GM12891 (cell line): ENCODE measurements around the gene HTR3B.
"Not testable (repeated sequence)": the region's sequence is repeated elsewhere in the genome, so short reads cannot be mapped to it uniquely, and the experiment has no call there.

Experiments
- DNase-seq: peaks from one replicate; pipeline ENCODE4 v3.0.0; 2011; ENCODE audit warnings: low spot score; ENCODE audit not compliant: insufficient read length
- FAIRE-seq: peaks from 2 replicates; lab custom pipeline; 2011; peaks lifted over from hg19 to GRCh38; lab: Jason Lieb, UNC
- PAX5 ChIP-seq: IDR thresholded peaks from 2 replicates; pipeline ENCODE4 v1.6.1; 2011; ENCODE audit warnings: low read length, moderate library complexity, mild to moderate bottlenecking; ENCODE audit not compliant: insufficient read depth, severe bottlenecking
- POLR2A ChIP-seq: IDR thresholded peaks from 2 replicates; pipeline ENCODE4 v1.6.1; 2011; ENCODE audit warnings: low read depth, low read length, control low read depth
- POLR2AphosphoS5 ChIP-seq: IDR thresholded peaks from 2 replicates; pipeline ENCODE4 v1.6.1; 2011; ENCODE audit warnings: low read depth, low read length, control low read depth
- POU2F2 ChIP-seq: IDR thresholded peaks from 2 replicates; pipeline ENCODE4 v1.6.1; 2011; ENCODE audit warnings: low read depth, mild to moderate bottlenecking, control low read depth, low read length, moderate library complexity
- SPI1 ChIP-seq: IDR thresholded peaks from 2 replicates; pipeline ENCODE4 v1.6.1; 2011; ENCODE audit warnings: low read depth, low read length, control low read depth
- TAF1 ChIP-seq: IDR thresholded peaks from 2 replicates; pipeline ENCODE4 v1.6.1; 2011; ENCODE audit warnings: low read depth, low read length, control low read depth

The HTR3B gene

GRCh38 chr11:113907152-113907551 is 2.6 kb downstream of the HTR3B start:
- no peak for TF ChIP-seq POLR2A
- TF ChIP-seq PAX5 = no peak
- TF ChIP-seq SPI1 = no peak
- no peak for TF ChIP-seq POU2F2
- TF ChIP-seq TAF1 = no peak
- TF ChIP-seq POLR2AphosphoS5 = no peak
- no peak for DNase-seq
- no peak for FAIRE-seq

DNA sequence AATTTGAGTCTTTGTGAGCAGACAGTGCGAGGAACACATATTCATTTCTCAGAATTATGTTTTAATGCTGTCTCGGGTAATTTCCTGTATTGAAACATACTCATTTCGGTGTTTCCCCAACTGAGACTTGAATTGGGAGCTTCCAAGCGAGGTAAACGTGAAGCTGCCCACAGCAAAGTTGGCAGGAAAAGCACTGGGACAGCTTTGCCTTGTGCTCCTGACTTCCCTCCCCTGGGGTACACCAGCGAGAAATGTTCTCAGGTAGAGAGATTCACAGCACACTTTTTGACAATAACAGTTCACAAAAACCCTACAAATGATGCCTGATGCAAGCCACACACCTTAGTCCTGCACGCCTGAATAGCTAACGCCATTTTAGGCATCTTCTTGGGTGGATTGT is 3.1 kb downstream of the HTR3B start:
- DNase-seq (no peak), FAIRE-seq (no peak)
- TF ChIP-seq POU2F2 = no peak
- TF ChIP-seq PAX5 = no peak
- TF ChIP-seq TAF1 = no peak
- TF ChIP-seq POLR2AphosphoS5 = no peak
- TF ChIP-seq POLR2A = no peak

- no peak for TF ChIP-seq TAF1
- TF ChIP-seq SPI1 = no peak
- TF ChIP-seq POLR2A = no peak
- TF ChIP-seq POLR2AphosphoS5 = no peak
- no peak for TF ChIP-seq PAX5
- no peak for TF ChIP-seq POU2F2
- no peak for DNase-seq
- FAIRE-seq = no peak
Measured at GRCh38 chr11:113908098-113908497, 3.5 kb downstream of the HTR3B start.

DNA sequence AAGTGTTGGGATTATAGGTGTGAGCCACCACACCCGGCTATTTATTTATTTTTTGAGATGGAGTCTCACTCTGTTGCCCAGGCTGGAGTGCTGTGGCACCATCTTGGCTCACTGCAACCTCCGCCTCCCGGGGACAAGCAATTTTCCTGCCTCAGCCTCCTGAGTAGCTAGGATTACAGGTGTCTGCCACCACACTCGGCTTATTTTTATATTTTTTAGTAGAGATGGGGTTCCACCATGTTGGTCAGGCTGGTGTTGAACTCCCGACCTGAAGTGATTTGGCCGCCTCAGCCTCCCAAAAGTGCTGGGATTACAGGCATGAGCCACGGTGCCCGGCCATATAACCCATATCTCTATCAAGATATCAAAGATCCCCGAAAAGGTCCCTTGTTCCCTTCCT is 6.9 kb downstream of the HTR3B start:
- FAIRE-seq, DNase-seq: not testable (repeated sequence)

DNA sequence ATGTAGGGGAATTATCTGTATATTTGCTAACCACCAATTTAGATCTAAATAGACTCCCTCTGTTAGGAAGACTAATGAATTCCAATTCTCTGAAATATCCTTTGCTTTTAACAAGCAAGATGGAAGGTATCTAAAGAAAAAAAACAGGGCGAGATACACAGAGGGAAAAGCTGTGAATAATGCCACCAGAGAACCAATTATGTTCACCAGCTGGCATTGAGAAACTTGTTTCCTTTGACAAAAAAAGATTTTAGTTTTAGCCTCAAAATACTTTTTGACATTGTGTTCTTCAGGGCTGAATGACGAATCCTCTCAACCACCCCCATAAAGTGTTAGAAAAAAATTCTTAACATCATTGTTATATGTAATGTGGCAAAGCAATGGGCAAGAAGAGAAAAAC is 19.0 kb downstream of the HTR3B start:
- FAIRE-seq = no peak
- TF ChIP-seq POLR2A (no peak), POU2F2 (no peak), SPI1 (no peak), POLR2AphosphoS5 (no peak), TAF1 (no peak), PAX5 (no peak)

GRCh38 chr11:113926273-113927197 is 21.9 kb downstream of the HTR3B start:
- DNase-seq (no peak), FAIRE-seq (no peak)
- TF ChIP-seq TAF1 (no peak), POLR2A (no peak), POU2F2 (no peak), SPI1 (no peak), POLR2AphosphoS5 (no peak), PAX5 (no peak)

More for the DNA sequence above, 19.0 kb downstream of the HTR3B start:
- no peak for DNase-seq

GRCh38 chr11:113928311-113928710 is 23.7 kb downstream of the HTR3B start:
- TF ChIP-seq POU2F2 (no peak), TAF1 (no peak), POLR2A (no peak), SPI1 (no peak), PAX5 (no peak), POLR2AphosphoS5 (no peak)
- DNase-seq (no peak), FAIRE-seq (no peak)

- TF ChIP-seq PAX5 (no peak), POLR2AphosphoS5 (no peak), SPI1 (no peak), POU2F2 (no peak), POLR2A (no peak), TAF1 (no peak)
- FAIRE-seq (no peak), DNase-seq (no peak)
Measured at GRCh38 chr11:113932788-113933187, 28.2 kb downstream of the HTR3B start.

DNA sequence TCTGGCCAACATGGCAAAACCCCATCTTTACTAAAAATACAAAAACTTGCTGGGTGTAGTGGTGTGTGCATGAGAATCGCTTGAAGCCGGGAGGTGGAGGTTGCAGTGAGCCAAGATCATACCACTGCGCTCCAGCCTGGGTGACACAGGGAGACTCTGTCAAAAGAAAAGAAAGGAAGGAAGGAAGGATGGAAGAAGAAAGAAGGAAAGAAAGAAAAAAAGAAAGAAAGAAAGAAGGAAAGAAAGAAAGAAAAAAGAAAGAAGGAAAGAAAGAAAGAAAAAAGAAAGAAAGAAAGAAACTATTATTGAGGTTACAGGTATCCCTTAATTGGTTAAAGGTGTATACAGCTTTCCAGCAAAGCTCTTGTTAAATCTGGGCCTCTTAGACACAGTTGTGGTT is 29.6 kb downstream of the HTR3B start:
- FAIRE-seq, DNase-seq: not testable (repeated sequence)

DNA sequence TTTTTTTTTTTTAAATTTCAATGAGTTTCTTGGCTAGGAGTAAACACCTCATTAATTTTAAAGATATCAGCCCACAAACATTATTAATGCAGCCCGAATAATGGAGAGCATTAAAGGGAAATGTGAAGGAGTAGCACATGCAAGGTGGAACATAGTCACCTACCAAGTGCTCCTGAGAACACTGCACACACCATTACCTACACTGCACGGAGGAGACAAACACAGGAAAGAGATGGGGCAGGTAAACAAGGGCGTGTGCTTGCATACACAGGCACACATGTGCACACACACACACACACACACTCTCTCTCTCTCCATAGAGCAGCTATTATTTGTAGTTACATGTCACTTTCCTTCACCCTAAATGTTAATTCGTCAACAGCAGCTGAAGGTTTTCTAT is 30.2 kb downstream of the HTR3B start:
- FAIRE-seq (no peak), DNase-seq (no peak)
- TF ChIP-seq POLR2AphosphoS5 (no peak), SPI1 (no peak), PAX5 (no peak), POLR2A (no peak), POU2F2 (no peak), TAF1 (no peak)

DNA sequence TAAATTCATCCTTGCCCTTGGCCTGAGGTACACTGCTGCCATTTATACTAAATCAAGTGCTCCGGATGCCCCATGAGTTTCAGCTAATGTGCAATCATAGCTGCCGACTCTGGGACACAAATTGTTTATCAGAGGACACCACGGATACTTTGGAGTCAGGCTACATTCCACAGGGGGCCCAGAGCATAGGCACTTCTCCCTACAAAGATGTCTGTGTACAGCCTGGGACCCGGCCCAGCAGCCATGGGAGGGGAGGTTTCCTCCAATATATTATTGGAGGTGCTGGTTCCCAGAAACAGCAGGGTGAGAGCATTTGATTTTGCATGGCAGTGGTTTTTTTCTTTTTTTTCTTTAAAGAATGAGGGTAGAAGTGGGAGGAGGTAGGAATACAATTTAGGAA is 31.3 kb downstream of the HTR3B start:
- FAIRE-seq (no peak), DNase-seq (no peak)
- TF ChIP-seq POU2F2 (no peak), SPI1 (no peak), POLR2AphosphoS5 (no peak), PAX5 (no peak), TAF1 (no peak), POLR2A (no peak)
